Measurements from ENCODE around the gene TECTA.

GRCh38 chr11:121082670-121083069 lies 18.4 kb upstream of the TECTA start:
- TF ChIP-seq CTCF (IDR thresholded peaks at IDR 0.05; ENCODE audit: poor library complexity) (no peak), EZH2phosphoT487 (IDR thresholded peaks at IDR 0.05; ENCODE audit: low read depth, severe bottlenecking, unreplicated experiment) (no peak)
